ENCODE data around the gene MAFB. TPM values are rescaled to one million over a fixed set of nuclear protein-coding genes. Genes with fewer than 3 reads are reported as not detected.

MAFB gene
- total and polyA plus RNA-seq, 2 donors from 2014 or later: 10.4 to 39.6 TPM

DNA sequence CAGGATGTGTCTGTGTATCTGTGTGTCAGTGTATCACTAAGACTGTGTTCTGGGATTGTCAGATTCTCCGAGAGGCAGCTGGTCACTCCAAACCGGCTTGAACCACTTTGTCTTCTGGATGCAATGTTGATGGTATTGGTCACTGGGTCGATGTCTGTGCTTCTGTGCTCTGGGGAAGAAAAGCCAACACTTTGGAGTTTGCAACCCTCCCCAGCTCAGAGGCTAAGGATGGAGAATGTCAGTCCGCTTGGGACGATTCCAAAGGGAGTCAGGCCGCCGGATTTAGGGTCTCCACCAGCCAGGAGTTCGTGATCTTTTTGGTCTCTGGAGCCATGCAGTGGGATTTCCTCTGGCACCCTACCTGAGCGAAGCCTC is 5.2 kb downstream of the MAFB start:
- peaks cover 8% of the 10 kb centered on the region for H3K27me3 ChIP-seq (ENCODE audit: control insufficient read depth, insufficient read depth, low read length)
- no peaks in the 10 kb centered on the region for H3K9me3 ChIP-seq (ENCODE audit: control insufficient read depth in 2 of 3, insufficient read depth in 1 of 3, low read length in 3 of 3)
- peaks cover 0 to 7% (median 0%) of the 10 kb centered on the region in 3 donors for H3K4me1 ChIP-seq (ENCODE audit: control insufficient read depth in 2 of 3, insufficient read depth in 2 of 3, low read depth in 1 of 3, low read length in 3 of 3)
- peak overlapping the region; percentile 3 to 22 for H3K27ac ChIP-seq (ENCODE audit: low read depth in 2 of 2, low read length in 2 of 2)
- FAIRE-seq (no peak), DNase-seq (no peak)
- peaks cover 0 to 2% (median 0%) of the 10 kb centered on the region in 3 donors for H3K36me3 ChIP-seq (ENCODE audit: control insufficient read depth in 2 of 3, insufficient read depth in 3 of 3, low read length in 3 of 3)
- intact Hi-C loops (cut with DNase I): no loop called here
- H3K4me3 ChIP-seq (ENCODE audit: low read length in 3 of 3): peak overlapping the region in 2 of 3 donors; percentile 32 to 57
- H3K9ac ChIP-seq (ENCODE audit: low read length in 3 of 3): peak overlapping the region in 1 of 3 donors; percentile 2
- TF ChIP-seq, protein P1, sequence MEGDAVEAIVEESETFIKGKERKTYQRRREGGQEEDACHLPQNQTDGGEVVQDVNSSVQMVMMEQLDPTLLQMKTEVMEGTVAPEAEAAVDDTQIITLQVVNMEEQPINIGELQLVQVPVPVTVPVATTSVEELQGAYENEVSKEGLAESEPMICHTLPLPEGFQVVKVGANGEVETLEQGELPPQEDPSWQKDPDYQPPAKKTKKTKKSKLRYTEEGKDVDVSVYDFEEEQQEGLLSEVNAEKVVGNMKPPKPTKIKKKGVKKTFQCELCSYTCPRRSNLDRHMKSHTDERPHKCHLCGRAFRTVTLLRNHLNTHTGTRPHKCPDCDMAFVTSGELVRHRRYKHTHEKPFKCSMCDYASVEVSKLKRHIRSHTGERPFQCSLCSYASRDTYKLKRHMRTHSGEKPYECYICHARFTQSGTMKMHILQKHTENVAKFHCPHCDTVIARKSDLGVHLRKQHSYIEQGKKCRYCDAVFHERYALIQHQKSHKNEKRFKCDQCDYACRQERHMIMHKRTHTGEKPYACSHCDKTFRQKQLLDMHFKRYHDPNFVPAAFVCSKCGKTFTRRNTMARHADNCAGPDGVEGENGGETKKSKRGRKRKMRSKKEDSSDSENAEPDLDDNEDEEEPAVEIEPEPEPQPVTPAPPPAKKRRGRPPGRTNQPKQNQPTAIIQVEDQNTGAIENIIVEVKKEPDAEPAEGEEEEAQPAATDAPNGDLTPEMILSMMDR (IDR thresholded peaks at IDR 0.05; ENCODE audit: borderline replicate concordance, extremely low read depth, insufficient read depth): no peak

DNA sequence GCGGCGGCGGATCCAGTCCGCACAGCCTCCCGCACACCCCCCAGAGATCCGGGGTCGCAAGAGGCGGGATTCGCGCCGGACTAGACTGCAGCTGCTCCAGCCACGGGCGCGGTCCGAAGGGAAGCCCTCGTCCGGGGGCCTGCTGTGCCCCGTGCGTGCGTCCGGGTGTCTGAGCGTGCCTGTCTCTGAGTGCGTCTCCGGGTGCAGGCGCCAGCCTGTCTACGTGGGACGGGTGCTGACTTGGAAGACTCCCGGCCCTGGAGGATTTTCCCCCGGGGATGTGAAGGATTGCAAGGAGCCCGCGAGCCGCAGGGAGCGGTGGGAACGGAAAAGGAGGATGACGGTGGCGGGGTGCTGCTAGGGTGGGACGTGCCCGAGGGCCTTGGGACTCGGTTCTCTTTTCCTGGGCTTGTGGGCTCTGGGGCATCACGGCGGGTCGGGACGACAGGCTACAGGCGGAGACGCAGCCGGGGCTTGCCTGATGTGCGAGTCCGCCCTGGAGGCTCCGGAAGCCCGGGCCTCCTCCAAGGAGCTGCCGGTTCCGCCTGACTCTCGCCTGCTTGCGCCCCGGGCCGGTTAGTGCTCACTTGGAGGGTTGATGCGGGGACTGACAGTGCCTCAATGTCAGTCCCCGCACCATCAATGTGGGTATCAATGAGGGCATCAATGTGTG is 5.7 kb downstream of the MAFB start:
- Histone ChIP-seq H3K27me3 (ENCODE audit: control insufficient read depth, insufficient read depth, low read length) (peaks cover 8% of the 10 kb centered on the region), H3K27ac (ENCODE audit: low read depth in 2 of 2, low read length in 2 of 2) (peak overlapping the region; percentile 3 to 22), H3K36me3 (ENCODE audit: control insufficient read depth in 2 of 3, insufficient read depth in 3 of 3, low read length in 3 of 3) (peaks cover 0 to 2% (median 0%) of the 10 kb centered on the region in 3 donors), H3K9ac (ENCODE audit: low read length in 3 of 3) (no peak overlapping the region), H3K4me3 (ENCODE audit: low read length in 3 of 3) (peak overlapping the region in 2 of 3 donors; percentile 32 to 57), H3K4me1 (ENCODE audit: control insufficient read depth in 2 of 3, insufficient read depth in 2 of 3, low read depth in 1 of 3, low read length in 3 of 3) (peaks cover 0 to 5% (median 0%) of the 10 kb centered on the region in 3 donors), H3K9me3 (ENCODE audit: control insufficient read depth in 2 of 3, insufficient read depth in 1 of 3, low read length in 3 of 3) (no peaks in the 10 kb centered on the region)
- TF ChIP-seq, protein P1 (IDR thresholded peaks at IDR 0.05; ENCODE audit: borderline replicate concordance, extremely low read depth, insufficient read depth): no peak
- FAIRE-seq (no peak), DNase-seq (peak; percentile 48 to 80 (median 64))
- intact Hi-C loops (cut with DNase I): no loop called here

DNA sequence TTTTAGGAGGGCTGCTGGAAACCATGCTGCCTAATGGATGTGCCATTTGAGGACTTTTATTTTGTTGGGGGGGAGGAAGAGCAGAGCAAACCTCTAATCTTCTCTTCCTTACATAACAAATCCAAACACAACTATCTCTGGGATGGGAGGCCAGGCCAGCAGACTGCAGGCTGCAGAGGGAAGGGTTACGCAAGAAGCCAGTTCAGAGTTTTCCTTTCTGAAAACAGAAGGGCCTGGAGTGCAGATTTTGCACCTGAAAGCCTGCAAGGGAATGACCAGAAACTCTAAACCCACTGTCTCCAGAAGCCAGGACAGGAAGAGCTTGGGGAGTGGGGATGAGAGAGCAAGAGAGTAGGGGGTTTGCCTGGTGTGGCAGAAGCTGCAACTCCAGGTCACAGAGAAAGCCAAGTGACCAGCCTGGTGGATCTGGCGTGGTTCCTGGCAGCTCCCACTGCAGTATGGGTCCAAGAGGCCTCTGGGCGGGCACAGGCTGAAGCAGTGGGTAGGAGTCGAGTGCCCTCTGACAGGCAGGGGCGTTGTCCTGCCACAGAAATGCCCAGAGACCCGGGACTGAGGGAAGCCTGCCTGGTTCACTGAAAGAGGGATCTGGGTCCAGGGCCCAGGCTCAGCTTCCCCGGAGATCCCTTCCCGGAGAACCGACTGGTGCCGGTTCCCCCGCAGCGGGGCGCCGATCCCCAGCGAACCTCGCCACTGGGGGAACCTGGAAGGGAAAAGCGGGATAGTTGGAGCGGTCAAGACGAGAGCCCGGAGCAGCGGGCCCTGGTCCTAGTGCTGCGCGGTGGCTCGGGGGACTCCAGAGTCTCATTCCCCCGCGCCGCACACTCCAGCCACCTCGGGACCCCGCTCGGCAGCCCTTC is 6.7 kb downstream of the MAFB start:
- H3K27me3 ChIP-seq (ENCODE audit: control insufficient read depth, insufficient read depth, low read length): peaks cover 8% of the 10 kb centered on the region
- intact Hi-C loops (cut with DNase I): no loop called here
- FAIRE-seq (no peak), DNase-seq (peak in 1 of 5 donors; percentile 76)
- TF ChIP-seq, protein P1 (IDR thresholded peaks at IDR 0.05; ENCODE audit: borderline replicate concordance, extremely low read depth, insufficient read depth): no peak
- no peak overlapping the region for H3K9ac ChIP-seq (ENCODE audit: low read length in 3 of 3)
- no peaks in the 10 kb centered on the region for H3K9me3 ChIP-seq (ENCODE audit: control insufficient read depth in 2 of 3, insufficient read depth in 1 of 3, low read length in 3 of 3)
- H3K27ac ChIP-seq (ENCODE audit: low read depth in 2 of 2, low read length in 2 of 2): peak overlapping the region in 1 of 2 donors; percentile 29
- peaks cover 0 to 4% (median 0%) of the 10 kb centered on the region in 3 donors for H3K4me1 ChIP-seq (ENCODE audit: control insufficient read depth in 2 of 3, insufficient read depth in 2 of 3, low read depth in 1 of 3, low read length in 3 of 3)
- H3K4me3 ChIP-seq (ENCODE audit: low read length in 3 of 3): peak overlapping the region in 2 of 3 donors; percentile 26 to 32
- H3K36me3 ChIP-seq (ENCODE audit: control insufficient read depth in 2 of 3, insufficient read depth in 3 of 3, low read length in 3 of 3): peaks cover 0 to 2% (median 0%) of the 10 kb centered on the region in 3 donors

All from kidney (tissue), 14 donors.